ENCODE data around the gene NAT9.

Gene NAT9

GRCh38 chr17:74760404-74761105 lies 15.6 kb downstream of the NAT9 start:
- TF ChIP-seq ZFX (IDR thresholded peaks at IDR 0.05) = 0 out of 2 replicates have a peak, but pooled peaks have one; percentile 22
- TF ChIP-seq, protein P1, sequence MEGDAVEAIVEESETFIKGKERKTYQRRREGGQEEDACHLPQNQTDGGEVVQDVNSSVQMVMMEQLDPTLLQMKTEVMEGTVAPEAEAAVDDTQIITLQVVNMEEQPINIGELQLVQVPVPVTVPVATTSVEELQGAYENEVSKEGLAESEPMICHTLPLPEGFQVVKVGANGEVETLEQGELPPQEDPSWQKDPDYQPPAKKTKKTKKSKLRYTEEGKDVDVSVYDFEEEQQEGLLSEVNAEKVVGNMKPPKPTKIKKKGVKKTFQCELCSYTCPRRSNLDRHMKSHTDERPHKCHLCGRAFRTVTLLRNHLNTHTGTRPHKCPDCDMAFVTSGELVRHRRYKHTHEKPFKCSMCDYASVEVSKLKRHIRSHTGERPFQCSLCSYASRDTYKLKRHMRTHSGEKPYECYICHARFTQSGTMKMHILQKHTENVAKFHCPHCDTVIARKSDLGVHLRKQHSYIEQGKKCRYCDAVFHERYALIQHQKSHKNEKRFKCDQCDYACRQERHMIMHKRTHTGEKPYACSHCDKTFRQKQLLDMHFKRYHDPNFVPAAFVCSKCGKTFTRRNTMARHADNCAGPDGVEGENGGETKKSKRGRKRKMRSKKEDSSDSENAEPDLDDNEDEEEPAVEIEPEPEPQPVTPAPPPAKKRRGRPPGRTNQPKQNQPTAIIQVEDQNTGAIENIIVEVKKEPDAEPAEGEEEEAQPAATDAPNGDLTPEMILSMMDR (conservative IDR thresholded peaks at IDR 0.05) = no peak
- H3K27ac ChIP-seq = peak overlapping the region; percentile 98

DNA sequence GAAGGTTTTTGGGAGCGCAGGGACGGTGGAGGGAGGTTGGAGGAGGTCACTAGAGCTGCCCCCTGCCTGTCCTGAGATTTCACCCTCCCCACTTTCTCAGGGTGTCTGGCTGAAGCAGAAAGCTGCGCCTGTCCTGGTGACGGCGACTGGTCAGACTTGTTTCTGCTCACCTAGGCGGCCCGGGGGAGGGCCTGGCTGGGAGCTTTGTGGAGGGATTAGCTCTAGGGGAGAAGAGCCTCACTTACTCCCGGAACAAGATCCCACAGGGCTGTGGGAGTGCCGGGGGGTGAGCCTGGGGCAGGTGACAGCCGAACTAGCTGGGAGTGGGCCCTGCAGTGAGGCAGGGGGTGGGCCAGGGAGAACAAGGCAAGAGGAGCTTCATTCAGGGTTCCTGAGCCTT lies 16.2 kb downstream of the NAT9 start:
- TF ChIP-seq ZFX (IDR thresholded peaks at IDR 0.05) = no peak
- TF ChIP-seq, protein P1 (conservative IDR thresholded peaks at IDR 0.05) = no peak
- H3K27ac ChIP-seq = peak overlapping the region; percentile 98

DNA sequence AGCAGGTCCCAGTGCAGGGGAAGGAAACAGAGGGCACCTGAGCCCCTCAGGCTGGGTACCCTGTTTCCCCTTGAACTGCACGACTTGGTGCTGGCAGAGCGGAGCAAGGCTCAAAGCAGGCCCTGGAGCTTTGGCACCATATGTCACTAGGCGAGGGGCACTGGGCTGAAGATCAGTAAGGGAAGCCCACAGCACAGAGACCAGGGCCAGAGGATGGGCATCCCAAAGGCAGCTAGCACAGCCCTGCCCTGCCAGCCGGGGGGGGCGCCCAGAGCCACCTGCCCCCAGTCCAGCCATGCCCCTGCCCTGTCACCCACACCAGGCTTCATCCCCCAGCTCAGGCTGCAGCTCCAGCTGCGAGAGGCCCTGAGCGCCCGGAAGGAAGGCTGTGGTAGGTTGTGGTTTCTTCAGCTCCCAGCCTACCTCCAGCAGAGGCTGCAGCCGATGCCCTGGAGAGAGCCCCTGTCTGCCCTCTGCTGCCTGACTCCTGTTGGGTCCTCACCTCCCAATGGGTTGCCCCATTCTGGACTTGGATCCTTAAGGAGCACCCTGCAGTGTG lies 16.8 kb downstream of the NAT9 start:
- peak overlapping the region; percentile 98 for H3K27ac ChIP-seq
- TF ChIP-seq ZFX (IDR thresholded peaks at IDR 0.05) = no peak
- TF ChIP-seq, protein P1 (conservative IDR thresholded peaks at IDR 0.05) = no peak

- TF ChIP-seq ZFX (IDR thresholded peaks at IDR 0.05) = no peak
- TF ChIP-seq, protein P1 (conservative IDR thresholded peaks at IDR 0.05) = no peak
These were observed 17.3 kb downstream of the NAT9 start for GRCh38 chr17:74758848-74759168.

GRCh38 chr17:74757931-74758847 lies 18.0 kb downstream of the NAT9 start:
- TF ChIP-seq ZFX (IDR thresholded peaks at IDR 0.05) = no peak
- TF ChIP-seq, protein P1 (conservative IDR thresholded peaks at IDR 0.05) = no peak
- H3K27ac ChIP-seq = peak overlapping the region; percentile 98

More at GRCh38 chr17:74758848-74759168, 17.3 kb downstream of the NAT9 start:
- H3K27ac ChIP-seq = peak overlapping the region; percentile 98

DNA sequence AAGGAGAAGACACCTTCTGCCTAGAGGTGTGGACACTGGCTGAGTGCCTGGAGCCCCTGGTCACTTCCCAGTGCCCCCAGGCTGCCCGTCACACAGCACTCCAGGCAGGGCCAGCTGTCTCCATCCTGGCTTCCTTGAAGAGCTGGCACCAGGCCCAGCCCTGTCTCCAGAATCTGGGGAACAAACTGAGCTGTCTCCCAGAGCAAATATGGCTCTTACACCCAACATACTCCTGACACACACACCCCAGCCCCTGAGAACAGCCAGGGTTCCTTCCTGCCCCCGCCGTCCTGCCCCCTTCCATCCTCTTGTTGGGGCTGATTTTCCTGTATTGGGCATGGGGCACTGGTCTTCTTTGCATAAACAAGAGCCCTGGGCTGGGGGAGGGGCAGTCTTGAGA lies 18.6 kb downstream of the NAT9 start:
- H3K27ac ChIP-seq = peak overlapping the region; percentile 98
- no peak for TF ChIP-seq ZFX (IDR thresholded peaks at IDR 0.05)

DNA sequence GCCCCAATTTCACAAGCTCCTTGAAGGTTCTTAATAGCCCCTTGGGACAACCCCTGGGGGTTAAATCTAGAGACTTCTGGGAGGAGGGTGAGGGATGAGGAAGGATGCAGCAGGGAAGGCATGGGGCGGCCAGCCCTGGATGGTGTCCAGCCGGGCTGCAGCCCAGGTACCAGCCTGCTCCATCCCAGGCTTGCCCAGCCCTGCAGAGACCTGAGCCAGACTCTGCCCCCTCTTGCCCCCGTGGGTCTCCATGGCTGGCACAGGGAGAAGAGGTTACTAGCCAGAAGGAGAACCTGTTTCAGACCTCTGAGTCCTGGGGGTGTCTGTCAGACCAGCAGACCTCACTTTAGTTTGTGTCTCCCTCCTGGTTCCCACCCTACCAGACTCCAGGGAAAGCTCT lies 19.3 kb downstream of the NAT9 start:
- no peak for TF ChIP-seq ZFX (IDR thresholded peaks at IDR 0.05)
- TF ChIP-seq, protein P1 (conservative IDR thresholded peaks at IDR 0.05) = no peak
- H3K27ac ChIP-seq = peak overlapping the region; percentile 98
